Astrocyte of the spinal cord (primary cell): ENCODE measurements around the gene ASF1B.

Experiments used
- DNase-seq: peaks from one replicate; pipeline ENCODE4 v3.0.0; 2011; ENCODE audit warnings: low read depth, low spot score
- H3K4me3 ChIP-seq: 2 replicates; pipeline ENCODE4 v1.5.1; 2011; ENCODE audit warnings: low read depth, mild to moderate bottlenecking, low read length, moderate library complexity
- CTCF ChIP-seq: IDR thresholded peaks from 2 replicates; pipeline ENCODE4 v1.5.1; 2012; ENCODE audit warnings: low read depth, mild to moderate bottlenecking, low read length, inconsistent platforms
- in situ Hi-C: cut with HindIII; loops from 2 replicates; pipeline ENCODE4 v1.10.0; 2017; ENCODE audit warnings: low sequenced_read_pairs

ASF1B gene

GRCh38 chr19:14116525-14116917, 19.9 kb downstream of the ASF1B start:
- in situ Hi-C loops: no loop called here
- TF ChIP-seq CTCF: no peak
- no peak for DNase-seq
- H3K4me3 ChIP-seq: peak overlapping the region; percentile 86

- in situ Hi-C loops: no loop called here
- DNase-seq: no peak
- TF ChIP-seq CTCF: no peak
- no peak overlapping the region for H3K4me3 ChIP-seq
Observed at GRCh38 chr19:14115756-14116155, 20.6 kb downstream of the ASF1B start.

- DNase-seq: no peak
- no peak overlapping the region for H3K4me3 ChIP-seq
- in situ Hi-C loops: no loop called here
- TF ChIP-seq CTCF: peak; percentile 55
Observed at GRCh38 chr19:14114854-14115253, 21.5 kb downstream of the ASF1B start.

- DNase-seq: no peak
- in situ Hi-C loops: no loop called here
- no peak overlapping the region for H3K4me3 ChIP-seq
- TF ChIP-seq CTCF: no peak
Observed at GRCh38 chr19:14114439-14114838, 21.9 kb downstream of the ASF1B start.

GRCh38 chr19:14113762-14114414, 22.5 kb downstream of the ASF1B start:
- in situ Hi-C loops: no loop called here
- no peak for DNase-seq
- no peak overlapping the region for H3K4me3 ChIP-seq

GRCh38 chr19:14112809-14113385, 23.5 kb downstream of the ASF1B start:
- no peak for DNase-seq
- no peak overlapping the region for H3K4me3 ChIP-seq
- TF ChIP-seq CTCF: no peak
- in situ Hi-C loops: no loop called here

More at GRCh38 chr19:14113762-14114414, 22.5 kb downstream of the ASF1B start:
- peak; percentile 27 for TF ChIP-seq CTCF
